HG03457 (cell line): ENCODE measurements around the gene PDE6A.
A peak's percentile ranks its signal among the peaks of the same experiment; 100 is the strongest.

Experiments
- ATAC-seq: cut with Tn5 transposase; IDR thresholded peaks from one replicate; pipeline ENCODE4 v1.9.1; 2021; ENCODE audit warnings: moderate number of reproducible peaks; ENCODE audit not compliant: unreplicated experiment

The PDE6A gene

GRCh38 chr5:149944666-149945065, at the start of gene PDE6A:
PDE6A (minus strand) TSS chr5:149944793; CDS start chr5:149944673, 120 bp downstream.
- ATAC-seq, result no peak

GRCh38 chr5:149993471-149993870, 48.9 kb upstream of the PDE6A start:
- ATAC-seq, result no peak

GRCh38 chr5:149990518-149991376, 46.2 kb upstream of the PDE6A start:
- ATAC-seq, result peak; percentile 72

- no peak for ATAC-seq
Measured at GRCh38 chr5:149988126-149988525, 43.5 kb upstream of the PDE6A start.

- ATAC-seq, result no peak
Measured at GRCh38 chr5:149982505-149982904, 37.9 kb upstream of the PDE6A start.

- ATAC-seq, result no peak
Measured at GRCh38 chr5:149981206-149981605, 36.6 kb upstream of the PDE6A start.

- ATAC-seq, result no peak
Measured at GRCh38 chr5:149979896-149980295, 35.3 kb upstream of the PDE6A start.

- no peak for ATAC-seq
Measured at GRCh38 chr5:149975409-149975808, 30.8 kb upstream of the PDE6A start.

GRCh38 chr5:149969181-149969930, 24.8 kb upstream of the PDE6A start:
- ATAC-seq, result no peak

- no peak for ATAC-seq
Measured at GRCh38 chr5:149966946-149967345, 22.4 kb upstream of the PDE6A start.

GRCh38 chr5:149963729-149964128, 19.1 kb upstream of the PDE6A start:
- no peak for ATAC-seq

GRCh38 chr5:149962601-149963300, 18.2 kb upstream of the PDE6A start:
- ATAC-seq, result no peak

GRCh38 chr5:149961957-149962409, 17.4 kb upstream of the PDE6A start:
- no peak for ATAC-seq

GRCh38 chr5:149961186-149961685, 16.6 kb upstream of the PDE6A start:
- no peak for ATAC-seq

- ATAC-seq, result peak; percentile 99
Measured at GRCh38 chr5:149960272-149961185, 15.9 kb upstream of the PDE6A start, which contains the start of gene SLC26A2. SLC26A2 (plus strand) TSS chr5:149960758; CDS start chr5:149977653, 16,895 bp downstream.

GRCh38 chr5:149959406-149960236, 15.0 kb upstream of the PDE6A start:
- no peak for ATAC-seq

GRCh38 chr5:149957855-149958254, 13.3 kb upstream of the PDE6A start:
- ATAC-seq, result no peak

GRCh38 chr5:149956685-149957084, 12.1 kb upstream of the PDE6A start:
- ATAC-seq, result no peak

GRCh38 chr5:149954798-149955197, 10.2 kb upstream of the PDE6A start:
- no peak for ATAC-seq
